A673 (cell line): ENCODE data around the gene AMBN. TPM values are rescaled to one million over a fixed set of nuclear protein-coding genes. Genes with fewer than 3 reads are reported as not detected.

Source experiments
- BruUV-seq: library from RNA; stranded (reverse); fragments of 400-500 nt; replicated peaks from 2 replicates; lab custom pipeline; 2021; lab: Mats Ljungman, UMichigan
- CTCF ChIA-PET: fragments of 300-600 bp; sonication (Branson Sonifier 250); formaldehyde crosslinking; loops from one replicate; lab custom pipeline; 2022; ENCODE audit warnings: antibody characterized with exemption; lab: Charles Lee
- POLR2A ChIA-PET: fragments of 300-600 bp; sonication (Branson Sonifier 250); formaldehyde crosslinking; loops from one replicate; lab custom pipeline; 2022; ENCODE audit warnings: antibody characterized with exemption; ENCODE audit not compliant: low non-redundant PET; lab: Charles Lee
- DNase-seq: peaks from one replicate; pipeline ENCODE4 v3.0.0-alpha.2; 2015; ENCODE audit warnings: low spot score
- H3K27ac ChIP-seq: fragments of 200-600 bp; sonication (generic); 2 replicates; pipeline ENCODE4 v1.5.1; 2016; ENCODE audit warnings: mixed run types, low read depth, mild to moderate bottlenecking, mixed read lengths, antibody characterized with exemption, low read length; ENCODE audit not compliant: poor library complexity, severe bottlenecking
- H3K27me3 ChIP-seq: fragments of 200-600 bp; sonication (generic); replicated peaks from 2 replicates; pipeline ENCODE4 v1.6.1; 2017; ENCODE audit warnings: mixed run types, low read depth, mild to moderate bottlenecking, mixed read lengths, antibody characterized with exemption, low read length; ENCODE audit not compliant: insufficient read depth, poor library complexity
- H3K36me3 ChIP-seq: fragments of 200-600 bp; sonication (generic); 2 replicates; pipeline ENCODE4 v1.6.1; 2016; ENCODE audit warnings: mixed run types, mild to moderate bottlenecking, mixed read lengths, antibody characterized with exemption, low read length; ENCODE audit not compliant: insufficient read depth, poor library complexity, severe bottlenecking
- H3K4me1 ChIP-seq: fragments of 200-600 bp; sonication (generic); 2 replicates; pipeline ENCODE4 v1.6.1; 2017; ENCODE audit warnings: mixed run types, mild to moderate bottlenecking, mixed read lengths, antibody characterized with exemption, low read length; ENCODE audit not compliant: insufficient read depth, poor library complexity, severe bottlenecking
- H3K4me3 ChIP-seq: fragments of 200-600 bp; sonication (generic); 2 replicates; pipeline ENCODE4 v1.5.1; 2016; ENCODE audit warnings: low read depth, mixed run types, mild to moderate bottlenecking, mixed read lengths, low read length; ENCODE audit not compliant: poor library complexity, severe bottlenecking
- H3K9me3 ChIP-seq: fragments of 200-600 bp; sonication (generic); 2 replicates; pipeline ENCODE4 v1.6.1; 2016; ENCODE audit warnings: mixed run types, low read depth, mild to moderate bottlenecking, mixed read lengths, antibody characterized with exemption, low read length; ENCODE audit not compliant: poor library complexity, severe bottlenecking
- CTCF ChIP-seq: fragments of 300-800, 200-600 bp; sonication (generic); conservative IDR thresholded peaks from 2 replicates; pipeline ENCODE4 v1.5.1; 2017; ENCODE audit warnings: low read depth, mild to moderate bottlenecking, antibody characterized with exemption, low read length, moderate library complexity, mixed read lengths
- EZH2 ChIP-seq: fragments of 200-600 bp; sonication (generic); IDR thresholded peaks from 2 replicates; pipeline ENCODE4 v1.6.1; 2017; ENCODE audit warnings: borderline replicate concordance, low read depth, mild to moderate bottlenecking, mixed read lengths, antibody characterized with exemption, low read length; ENCODE audit not compliant: poor library complexity, severe bottlenecking
- intact Hi-C: fragments of 100-400 bp; cut with micrococcal nuclease; formaldehyde crosslinking; loops from one replicate; pipeline ENCODE4 v1.10.0; 2022; ENCODE audit not compliant: unreplicated experiment
- total RNA-seq: library from RNA; stranded (reverse); gene quantifications from 2 replicates; pipeline ENCODE4 v1.2.3, GENCODE V29; 2021

AMBN gene
- total RNA-seq, 1 experiment from 2014 or later: 2.1 TPM

- Histone ChIP-seq H3K36me3 (no peaks in the 10 kb centered on the region), H3K27ac (no peak overlapping the region), H3K9me3 (no peaks in the 10 kb centered on the region), H3K27me3 (no peaks in the 10 kb centered on the region), H3K4me1 (no peaks in the 10 kb centered on the region), H3K4me3 (no peak overlapping the region)
- intact Hi-C loops: loop anchor here (5.0 kb wide), 1 partner anchor 1108 kb away; no protein-coding TSS in a partner anchor
- ChIA-PET CTCF (no interaction called here), POLR2A (no interaction called here)
- TF ChIP-seq CTCF (no peak), EZH2 (no peak)
- DNase-seq: no peak
- no TSS peak for BruUV-seq
Measured at GRCh38 chr4:70603856-70604255, 11.8 kb downstream of the AMBN start.

- no peak overlapping the region for H3K4me3 ChIP-seq
- no TSS peak for BruUV-seq
- H3K27ac ChIP-seq: no peak overlapping the region
- ChIA-PET POLR2A (no interaction called here), CTCF (no interaction called here)
- H3K9me3 ChIP-seq: no peaks in the 10 kb centered on the region
- DNase-seq: no peak
- intact Hi-C loops: no loop called here
- TF ChIP-seq EZH2: no peak
- no peaks in the 10 kb centered on the region for H3K36me3 ChIP-seq
- no peaks in the 10 kb centered on the region for H3K4me1 ChIP-seq
- H3K27me3 ChIP-seq: no peaks in the 10 kb centered on the region
Measured at GRCh38 chr4:70606459-70606858, 14.4 kb downstream of the AMBN start.

GRCh38 chr4:70607334-70607853 lies 15.3 kb downstream of the AMBN start:
- Histone ChIP-seq H3K9me3 (no peaks in the 10 kb centered on the region), H3K36me3 (no peaks in the 10 kb centered on the region), H3K27me3 (no peaks in the 10 kb centered on the region), H3K27ac (no peak overlapping the region), H3K4me1 (no peaks in the 10 kb centered on the region), H3K4me3 (no peak overlapping the region)
- DNase-seq: no peak
- intact Hi-C loops: no loop called here
- ChIA-PET CTCF (no interaction called here), POLR2A (interaction anchor here (0.6 kb wide), 1 partner anchor 498 kb away, joined by 3 read pairs; no protein-coding TSS in a partner anchor)
- no TSS peak for BruUV-seq
- TF ChIP-seq CTCF: no peak
- no peak for TF ChIP-seq EZH2

GRCh38 chr4:70608324-70608723 lies 16.3 kb downstream of the AMBN start:
- H3K4me3 ChIP-seq: no peak overlapping the region
- DNase-seq: no peak
- no TSS peak for BruUV-seq
- CTCF ChIA-PET: no interaction called here
- no peak for TF ChIP-seq CTCF
- no peak for TF ChIP-seq EZH2
- no peaks in the 10 kb centered on the region for H3K27me3 ChIP-seq
- H3K36me3 ChIP-seq: no peaks in the 10 kb centered on the region
- intact Hi-C loops: no loop called here
- no peak overlapping the region for H3K27ac ChIP-seq
- POLR2A ChIA-PET: no interaction called here
- H3K4me1 ChIP-seq: no peaks in the 10 kb centered on the region
- no peaks in the 10 kb centered on the region for H3K9me3 ChIP-seq
